IMR-90 (cell line): ENCODE measurements around the gene CCDC102B. TPM values are rescaled to one million over a fixed set of nuclear protein-coding genes. Genes with fewer than 3 reads are reported as not detected.
A peak's percentile ranks its signal among the peaks of the same experiment; 100 is the strongest.

ENCODE experiments used
- ATAC-seq: fragments of 200-7000 bp; cut with Tn5 transposase; 2 replicates; pipeline ENCODE4 v1.9.1; 2020; ENCODE audit warnings: low read depth, mild to moderate bottlenecking, moderate library complexity
- BruUV-seq: library from RNA; stranded (reverse); fragments of 400-500 nt; replicated peaks from 2 replicates; lab custom pipeline; 2021; lab: Mats Ljungman, UMichigan
- CTCF ChIA-PET: fragments of 300-600 bp; formaldehyde crosslinking; extraction: SDS; loops from one replicate; lab custom pipeline; 2021; ENCODE audit warnings: antibody characterized with exemption; lab: Yijun Ruan, JAX
- POLR2A ChIA-PET: fragments of 300-600 bp; sonication (Branson Sonifier 250); formaldehyde crosslinking; loops from one replicate; lab custom pipeline; 2022; ENCODE audit warnings: antibody characterized with exemption; ENCODE audit not compliant: unreplicated experiment; lab: Charles Lee
- DNase-seq: peaks from one replicate; pipeline ENCODE4 v3.0.0; 2013
- H2AFZ ChIP-seq: replicated peaks from 2 replicates; pipeline ENCODE3; 2013; ENCODE audit warnings: low read length, mild to moderate bottlenecking; ENCODE audit not compliant: poor library complexity
- H2AK5ac ChIP-seq: 2 replicates; pipeline ENCODE4 v1.6.1; 2013; ENCODE audit warnings: low read depth, low read length, inconsistent platforms
- H2AK9ac ChIP-seq: replicated peaks from 2 replicates; pipeline ENCODE3; 2013; ENCODE audit warnings: mild to moderate bottlenecking, low read depth, low read length, moderate library complexity; ENCODE audit not compliant: poor library complexity
- H2BK120ac ChIP-seq: 2 replicates; pipeline ENCODE4 v1.6.1; 2013; ENCODE audit warnings: low read depth, low read length, inconsistent platforms
- H2BK15ac ChIP-seq: 3 replicates; pipeline ENCODE4 v1.6.1; 2013; ENCODE audit warnings: low read depth, low read length, inconsistent platforms
- H2BK20ac ChIP-seq: 2 replicates; pipeline ENCODE4 v1.6.1; 2013; ENCODE audit warnings: low read depth, mild to moderate bottlenecking, inconsistent platforms, low read length, moderate library complexity
- H2BK5ac ChIP-seq: 2 replicates; pipeline ENCODE4 v1.6.1; 2013; ENCODE audit warnings: mild to moderate bottlenecking, low read depth, low read length, inconsistent platforms; ENCODE audit not compliant: poor library complexity, severe bottlenecking
- H3K14ac ChIP-seq: replicated peaks from 2 replicates; pipeline ENCODE4 v1.6.1; 2013; ENCODE audit warnings: low read depth, low read length, inconsistent platforms
- H3K18ac ChIP-seq: 2 replicates; pipeline ENCODE4 v1.6.1; 2013; ENCODE audit warnings: low read depth, low read length, control low read depth
- H3K23ac ChIP-seq: 2 replicates; pipeline ENCODE4 v1.6.1; 2013; ENCODE audit warnings: low read depth, low read length, inconsistent platforms
- H3K27ac ChIP-seq: 2 replicates; pipeline ENCODE4 v1.5.1; 2013; ENCODE audit warnings: mild to moderate bottlenecking, control low read depth, low read length; ENCODE audit not compliant: insufficient read depth
- H3K27me3 ChIP-seq: 2 replicates; pipeline ENCODE4 v1.6.1; 2013; ENCODE audit warnings: low read length; ENCODE audit not compliant: control insufficient read depth, insufficient read depth
- H3K36me3 ChIP-seq: 2 replicates; pipeline ENCODE4 v1.6.1; 2013; ENCODE audit warnings: low read length, mixed read lengths; ENCODE audit not compliant: control insufficient read depth, insufficient read depth
- H3K4ac ChIP-seq: 2 replicates; pipeline ENCODE4 v1.6.1; 2013; ENCODE audit warnings: low read depth, low read length, inconsistent platforms
- H3K4me1 ChIP-seq: 2 replicates; pipeline ENCODE4 v1.6.1; 2013; ENCODE audit warnings: low read length, mixed read lengths; ENCODE audit not compliant: control insufficient read depth, insufficient read depth
- H3K4me2 ChIP-seq: 2 replicates; pipeline ENCODE4 v1.6.1; 2013; ENCODE audit warnings: low read depth, mild to moderate bottlenecking, control low read depth, low read length, moderate library complexity
- H3K4me3 ChIP-seq: 2 replicates; pipeline ENCODE4 v1.5.1; 2013; ENCODE audit warnings: low read depth, mild to moderate bottlenecking, control low read depth, low read length, moderate library complexity; ENCODE audit not compliant: insufficient read depth
- H3K56ac ChIP-seq: 2 replicates; pipeline ENCODE4 v1.6.1; 2013; ENCODE audit warnings: low read length, inconsistent platforms; ENCODE audit not compliant: insufficient read depth; ENCODE audit errors: extremely low read depth
- H3K79me1 ChIP-seq, 2 experiments: 2 replicates each; pipeline ENCODE4 v1.6.1; 2013; ENCODE audit warnings: low read length in 2 of 2, inconsistent platforms in 1 of 2, low read depth in 1 of 2
- H3K9ac ChIP-seq: 2 replicates; pipeline ENCODE4 v1.6.1; 2013; ENCODE audit warnings: low read depth, low read length, control low read depth
- H3K9me1 ChIP-seq: 2 replicates; pipeline ENCODE4 v1.6.1; 2013; ENCODE audit warnings: low read length, inconsistent platforms; ENCODE audit not compliant: insufficient read depth
- H3K9me3 ChIP-seq: 2 replicates; pipeline ENCODE4 v1.6.1; 2013; ENCODE audit warnings: low read length; ENCODE audit not compliant: control insufficient read depth, insufficient read depth
- H4K20me1 ChIP-seq: 2 replicates; pipeline ENCODE4 v1.6.1; 2013; ENCODE audit warnings: low read length, inconsistent platforms; ENCODE audit not compliant: insufficient read depth
- H4K5ac ChIP-seq: 2 replicates; pipeline ENCODE4 v1.6.1; 2013; ENCODE audit warnings: mild to moderate bottlenecking, low read depth, low read length, control low read depth
- H4K8ac ChIP-seq, 2 experiments: 2 replicates each; pipeline ENCODE4 v1.6.1; 2013; ENCODE audit warnings: low read depth in 2 of 2, low read length in 2 of 2, control low read depth in 1 of 2, inconsistent platforms in 1 of 2
- H4K91ac ChIP-seq: 2 replicates; pipeline ENCODE4 v1.6.1; 2013; ENCODE audit warnings: low read depth, low read length, inconsistent platforms; ENCODE audit not compliant: insufficient read depth
- BHLHE40 ChIP-seq: fragments of 150-350 bp; IDR thresholded peaks from 2 replicates; pipeline ENCODE4 v1.6.1; 2016; ENCODE audit warnings: mild to moderate bottlenecking, low read depth, low read length
- CEBPB ChIP-seq: IDR thresholded peaks from 2 replicates; pipeline ENCODE4 v1.6.1; 2012; ENCODE audit warnings: low read depth, low read length, improper control_type of control experiment
- CHD1 ChIP-seq: IDR thresholded peaks from 2 replicates; pipeline ENCODE4 v1.6.1; 2012; ENCODE audit warnings: low read depth, low read length, improper control_type of control experiment
- FOS ChIP-seq: fragments of 150-350 bp; IDR thresholded peaks from 2 replicates; pipeline ENCODE4 v1.6.1; 2016; ENCODE audit warnings: low read depth, low read length
- MAFK ChIP-seq: IDR thresholded peaks from 2 replicates; pipeline ENCODE4 v1.6.1; 2012; ENCODE audit warnings: low read depth, low read length, improper control_type of control experiment
- MAZ ChIP-seq: IDR thresholded peaks from 2 replicates; pipeline ENCODE4 v1.6.1; 2012; ENCODE audit warnings: low read depth, mild to moderate bottlenecking, low read length, improper control_type of control experiment, moderate library complexity, borderline replicate concordance
- MXI1 ChIP-seq: IDR thresholded peaks from 2 replicates; pipeline ENCODE4 v1.6.1; 2012; ENCODE audit warnings: low read depth, mild to moderate bottlenecking, low read length, moderate library complexity, borderline replicate concordance
- RAD21 ChIP-seq: IDR thresholded peaks from 2 replicates; pipeline ENCODE4 v1.6.1; 2012; ENCODE audit warnings: low read length, improper control_type of control experiment
- RFX5 ChIP-seq: IDR thresholded peaks from 2 replicates; pipeline ENCODE4 v1.8.0; 2012; ENCODE audit warnings: low read depth, mild to moderate bottlenecking, low read length, moderate library complexity
- SMC3 ChIP-seq: fragments of 150-350 bp; IDR thresholded peaks from 2 replicates; pipeline ENCODE4 v1.6.1; 2016; ENCODE audit warnings: low read depth, mild to moderate bottlenecking, antibody characterized with exemption, low read length, moderate library complexity
- WGBS, 2 experiments: methylation state at CpG; one replicate each; pipeline versions ENCODE4 v1.1.5 to v1.1.7; 2013; ENCODE audit warnings: missing lambda C conversion rate in 2 of 2; ENCODE audit not compliant: insufficient read length in 1 of 2; ENCODE audit errors: extremely low coverage in 2 of 2; 5-methylcytosine and 5-hydroxymethylcytosine counted together
- dilution Hi-C: fragments of 300-500 bp; cut with HindIII; formaldehyde crosslinking; loops from one replicate; pipeline ENCODE4 v1.14.3; 2018; ENCODE audit warnings: low sequenced_read_pairs; ENCODE audit not compliant: unreplicated experiment
- in situ Hi-C: fragments of 300-500 bp; cut with MboI; formaldehyde crosslinking; loops from 3 replicates; pipeline ENCODE4 v1.14.3; 2019; ENCODE audit warnings: low sequenced_read_pairs, inconsistent platforms, mixed read lengths
- intact Hi-C: fragments of 100-400 bp; cut with micrococcal nuclease; formaldehyde crosslinking; loops from 2 replicates; pipeline ENCODE4 v1.10.0; 2022
- polyA plus RNA-seq, 3 experiments: library from polyadenylated mRNA; depleted of rRNA; stranded (reverse); fragments of >200 nt; gene quantifications; 2 replicates each; pipeline ENCODE4 v1.2.3, GENCODE V29; 2012; ENCODE audit warnings: low replicate concordance in 1 of 3
- total RNA-seq: library from RNA; depleted of rRNA; stranded (reverse); fragments of >200 nt; gene quantifications from 2 replicates; pipeline ENCODE4 v1.2.3, GENCODE V29; 2012
- TF ChIP-seq, protein P1 (sequence below): fragments of 150-350 bp; IDR thresholded peaks from 2 replicates; pipeline ENCODE4 v1.6.1; 2017; ENCODE audit warnings: mild to moderate bottlenecking, antibody characterized with exemption, low read length, low read depth
- TF ChIP-seq, protein P2 (sequence below): conservative IDR thresholded peaks from 2 replicates; pipeline ENCODE4 v1.5.1; 2012; ENCODE audit warnings: mild to moderate bottlenecking, low read depth, low read length, improper control_type of control experiment

CCDC102B gene
- total and polyA plus RNA-seq, 2 of the 4 experiments (the other 2 are of a cell fraction) = 0.54 to 1.4 TPM

DNA sequence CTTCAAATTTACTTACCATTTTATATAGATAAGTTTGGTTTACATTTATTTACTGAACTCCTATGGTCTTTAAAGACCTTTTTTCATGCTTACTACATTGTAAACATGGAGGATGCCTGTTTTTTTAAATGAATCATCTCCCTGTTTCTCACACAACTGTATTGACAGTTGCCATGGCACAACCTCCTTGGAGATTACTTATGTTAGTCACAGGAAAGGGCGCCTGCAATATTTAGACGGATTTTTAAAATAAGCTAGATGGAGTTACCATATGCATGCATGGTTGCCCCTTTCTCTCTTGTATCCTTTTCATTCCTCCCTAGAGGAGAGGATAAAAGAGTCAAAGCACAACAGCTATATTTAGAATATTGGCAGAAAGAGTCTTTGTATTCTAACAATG is 34.8 kb upstream of the CCDC102B start:
- BruUV-seq = no TSS peak

More for the DNA sequence above, 34.8 kb upstream of the CCDC102B start:
- no peaks in the 10 kb centered on the region for H3K4me1 ChIP-seq
- no peak overlapping the region for H3K9ac ChIP-seq
- peaks cover 4% of the 10 kb centered on the region; the same call in 1 of the 2 replicates for H3K9me3 ChIP-seq
- no peak overlapping the region for H4K8ac ChIP-seq
- no peak for TF ChIP-seq MAFK
- TF ChIP-seq MAZ = no peak
- no peak for TF ChIP-seq CEBPB
- TF ChIP-seq MXI1 = no peak
- no peak for TF ChIP-seq CHD1
- TF ChIP-seq, protein P1, sequence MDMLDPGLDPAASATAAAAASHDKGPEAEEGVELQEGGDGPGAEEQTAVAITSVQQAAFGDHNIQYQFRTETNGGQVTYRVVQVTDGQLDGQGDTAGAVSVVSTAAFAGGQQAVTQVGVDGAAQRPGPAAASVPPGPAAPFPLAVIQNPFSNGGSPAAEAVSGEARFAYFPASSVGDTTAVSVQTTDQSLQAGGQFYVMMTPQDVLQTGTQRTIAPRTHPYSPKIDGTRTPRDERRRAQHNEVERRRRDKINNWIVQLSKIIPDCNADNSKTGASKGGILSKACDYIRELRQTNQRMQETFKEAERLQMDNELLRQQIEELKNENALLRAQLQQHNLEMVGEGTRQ = no peak
- no peak for TF ChIP-seq RAD21
- TF ChIP-seq BHLHE40 = no peak
- no peak for TF ChIP-seq SMC3
- TF ChIP-seq RFX5 = no peak
- TF ChIP-seq FOS = no peak
- TF ChIP-seq, protein P2, sequence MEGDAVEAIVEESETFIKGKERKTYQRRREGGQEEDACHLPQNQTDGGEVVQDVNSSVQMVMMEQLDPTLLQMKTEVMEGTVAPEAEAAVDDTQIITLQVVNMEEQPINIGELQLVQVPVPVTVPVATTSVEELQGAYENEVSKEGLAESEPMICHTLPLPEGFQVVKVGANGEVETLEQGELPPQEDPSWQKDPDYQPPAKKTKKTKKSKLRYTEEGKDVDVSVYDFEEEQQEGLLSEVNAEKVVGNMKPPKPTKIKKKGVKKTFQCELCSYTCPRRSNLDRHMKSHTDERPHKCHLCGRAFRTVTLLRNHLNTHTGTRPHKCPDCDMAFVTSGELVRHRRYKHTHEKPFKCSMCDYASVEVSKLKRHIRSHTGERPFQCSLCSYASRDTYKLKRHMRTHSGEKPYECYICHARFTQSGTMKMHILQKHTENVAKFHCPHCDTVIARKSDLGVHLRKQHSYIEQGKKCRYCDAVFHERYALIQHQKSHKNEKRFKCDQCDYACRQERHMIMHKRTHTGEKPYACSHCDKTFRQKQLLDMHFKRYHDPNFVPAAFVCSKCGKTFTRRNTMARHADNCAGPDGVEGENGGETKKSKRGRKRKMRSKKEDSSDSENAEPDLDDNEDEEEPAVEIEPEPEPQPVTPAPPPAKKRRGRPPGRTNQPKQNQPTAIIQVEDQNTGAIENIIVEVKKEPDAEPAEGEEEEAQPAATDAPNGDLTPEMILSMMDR = no peak
- dilution Hi-C loops = no loop called here
- intact Hi-C loops = no loop called here
- no peak overlapping the region for H3K27ac ChIP-seq
- no peaks in the 10 kb centered on the region for H3K9me1 ChIP-seq
- no peak overlapping the region for H2AK9ac ChIP-seq
- no peak overlapping the region for H3K23ac ChIP-seq
- H4K20me1 ChIP-seq = no peaks in the 10 kb centered on the region
- no peak overlapping the region for H2BK15ac ChIP-seq
- no peak overlapping the region for H3K56ac ChIP-seq
- H2BK20ac ChIP-seq = no peak overlapping the region
- in situ Hi-C loops = no loop called here
- H2BK120ac ChIP-seq = no peak overlapping the region
- no peak overlapping the region for H2AK5ac ChIP-seq
- no peak overlapping the region for H4K5ac ChIP-seq
- no peak overlapping the region for H3K4ac ChIP-seq
- DNase-seq (peak; percentile 41), ATAC-seq (no peak)
- no peak overlapping the region for H3K18ac ChIP-seq
- no peak overlapping the region for H4K91ac ChIP-seq
- no peaks in the 10 kb centered on the region for H3K79me1 ChIP-seq
- no CpG with 5 or more reads among the region's 2 CpGs for WGBS, 2 experiments
- H3K36me3 ChIP-seq = no peaks in the 10 kb centered on the region
- H3K4me3 ChIP-seq = no peak overlapping the region
- no peak overlapping the region; the same call in 1 of the 2 replicates for H3K14ac ChIP-seq
- no peak overlapping the region for H2BK5ac ChIP-seq
- ChIA-PET CTCF (interaction anchor here (0.7 kb wide), 1 partner anchor 41 kb away, joined by 3 read pairs; no protein-coding TSS in a partner anchor), POLR2A (no interaction called here)
- no peaks in the 10 kb centered on the region for H3K27me3 ChIP-seq
- H3K4me2 ChIP-seq = no peak overlapping the region
- no peak overlapping the region for H2AFZ ChIP-seq
